Fibroblast of lung (primary cell): ENCODE results near the gene CERS5. TPM values are rescaled to one million over a fixed set of nuclear protein-coding genes. Genes with fewer than 3 reads are reported as not detected.

Source experiments
- DNase-seq, 2 donors: peaks; one replicate each; pipeline versions ENCODE4 v3.0.0 to v3.0.0-alpha.2; 2010; ENCODE audit warnings: low read depth in 2 of 2
- H2AFZ ChIP-seq: 2 replicates; pipeline ENCODE4 v1.5.1; 2012; ENCODE audit warnings: low read length, control low read depth, inconsistent platforms
- H3K27ac ChIP-seq: 2 replicates; pipeline ENCODE4 v1.5.1; 2011; ENCODE audit warnings: low read length, control low read depth; ENCODE audit not compliant: insufficient read depth
- H3K27me3 ChIP-seq: 2 replicates; pipeline ENCODE4 v1.5.1; 2011; ENCODE audit warnings: mild to moderate bottlenecking, low read length; ENCODE audit not compliant: control insufficient read depth, insufficient read depth
- H3K36me3 ChIP-seq: 2 replicates; pipeline ENCODE4 v1.5.1; 2011; ENCODE audit warnings: low read length; ENCODE audit not compliant: control insufficient read depth, insufficient read depth
- H3K4me1 ChIP-seq: 2 replicates; pipeline ENCODE4 v1.5.1; 2011; ENCODE audit warnings: low read length; ENCODE audit not compliant: control insufficient read depth, insufficient read depth; ENCODE audit errors: extremely low read depth
- H3K4me2 ChIP-seq: 2 replicates; pipeline ENCODE4 v1.5.1; 2011; ENCODE audit warnings: low read length, control low read depth; ENCODE audit not compliant: insufficient read depth; ENCODE audit errors: extremely low read depth
- H3K4me3 ChIP-seq, 4 experiments: fragments of 200-600 bp in 1 of 4; sonication (generic) in 1 of 4; replicated peaks in 1 of 4; 2 replicates each; pipeline ENCODE4 v1.5.1; 2011 to 2016; ENCODE audit warnings: low read length in 4 of 4, low read depth in 3 of 4, mild to moderate bottlenecking in 3 of 4, control low read depth in 2 of 4, inconsistent platforms in 1 of 4, mixed read lengths in 1 of 4; ENCODE audit not compliant: insufficient read depth in 1 of 4; ENCODE audit errors: control extremely low read depth in 1 of 4
- H3K79me2 ChIP-seq: 2 replicates; pipeline ENCODE4 v1.5.1; 2012; ENCODE audit warnings: mild to moderate bottlenecking, low read length, inconsistent platforms; ENCODE audit not compliant: control insufficient read depth, insufficient read depth
- H3K9ac ChIP-seq: 2 replicates; pipeline ENCODE4 v1.5.1; 2011; ENCODE audit warnings: mild to moderate bottlenecking, low read length, control low read depth; ENCODE audit not compliant: insufficient read depth
- H3K9me3 ChIP-seq: 2 replicates; pipeline ENCODE4 v1.5.1; 2012; ENCODE audit warnings: low read depth, low read length; ENCODE audit not compliant: control insufficient read depth, insufficient read depth
- H4K20me1 ChIP-seq: 2 replicates; pipeline ENCODE4 v1.5.1; 2011; ENCODE audit warnings: low read length; ENCODE audit not compliant: control insufficient read depth, insufficient read depth; ENCODE audit errors: extremely low read depth
- EZH2 ChIP-seq: IDR thresholded peaks from 2 replicates; pipeline ENCODE4 v1.5.1; 2012; ENCODE audit warnings: low read length, control low read depth, mild to moderate bottlenecking; ENCODE audit errors: missing control alignments
- polyA minus RNA-seq: library from RNA; depleted of rRNA, polyadenylated mRNA; stranded (reverse); fragments of >200 nt; gene quantifications from 2 replicates; pipeline ENCODE4 v1.2.3, GENCODE V29; 2011; ENCODE audit warnings: low replicate concordance
- polyA plus RNA-seq, 2 donors: library from polyadenylated mRNA; depleted of rRNA in 1 of 2; stranded (reverse) in 1 of 2; unstranded in 1 of 2; fragments of >200 nt; gene quantifications; 2 replicates each; pipeline ENCODE4 v1.2.1, GENCODE V29; 2011 to 2012; ENCODE audit warnings: missing spikeins in 1 of 2
- total RNA-seq: library from RNA; depleted of rRNA; stranded (reverse); fragments of >200 nt; gene quantifications from 2 replicates; pipeline ENCODE4 v1.2.1, GENCODE V29; 2014
- TF ChIP-seq, protein P1 (sequence below), 2 donors: IDR thresholded peaks in 1 of 2; conservative IDR thresholded peaks in 1 of 2; 1 replicate in 1 of 2; 2 replicates in 1 of 2; pipeline ENCODE4 v1.5.1; 2011 to 2012; ENCODE audit warnings: low read length in 2 of 2, control low read depth in 1 of 2, inconsistent platforms in 1 of 2, low read depth in 1 of 2, mild to moderate bottlenecking in 1 of 2

CERS5 gene, protein sequence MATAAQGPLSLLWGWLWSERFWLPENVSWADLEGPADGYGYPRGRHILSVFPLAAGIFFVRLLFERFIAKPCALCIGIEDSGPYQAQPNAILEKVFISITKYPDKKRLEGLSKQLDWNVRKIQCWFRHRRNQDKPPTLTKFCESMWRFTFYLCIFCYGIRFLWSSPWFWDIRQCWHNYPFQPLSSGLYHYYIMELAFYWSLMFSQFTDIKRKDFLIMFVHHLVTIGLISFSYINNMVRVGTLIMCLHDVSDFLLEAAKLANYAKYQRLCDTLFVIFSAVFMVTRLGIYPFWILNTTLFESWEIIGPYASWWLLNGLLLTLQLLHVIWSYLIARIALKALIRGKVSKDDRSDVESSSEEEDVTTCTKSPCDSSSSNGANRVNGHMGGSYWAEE
- total RNA-seq (36.7 and 51.0 TPM in 2 replicates), polyA plus RNA-seq (70.3 and 74.4 TPM in 2 replicates), polyA minus RNA-seq (94.5 and 106 TPM in 2 replicates)
- polyA plus RNA-seq (2012): 37.4 and 40.6 TPM in 2 replicates

DNA sequence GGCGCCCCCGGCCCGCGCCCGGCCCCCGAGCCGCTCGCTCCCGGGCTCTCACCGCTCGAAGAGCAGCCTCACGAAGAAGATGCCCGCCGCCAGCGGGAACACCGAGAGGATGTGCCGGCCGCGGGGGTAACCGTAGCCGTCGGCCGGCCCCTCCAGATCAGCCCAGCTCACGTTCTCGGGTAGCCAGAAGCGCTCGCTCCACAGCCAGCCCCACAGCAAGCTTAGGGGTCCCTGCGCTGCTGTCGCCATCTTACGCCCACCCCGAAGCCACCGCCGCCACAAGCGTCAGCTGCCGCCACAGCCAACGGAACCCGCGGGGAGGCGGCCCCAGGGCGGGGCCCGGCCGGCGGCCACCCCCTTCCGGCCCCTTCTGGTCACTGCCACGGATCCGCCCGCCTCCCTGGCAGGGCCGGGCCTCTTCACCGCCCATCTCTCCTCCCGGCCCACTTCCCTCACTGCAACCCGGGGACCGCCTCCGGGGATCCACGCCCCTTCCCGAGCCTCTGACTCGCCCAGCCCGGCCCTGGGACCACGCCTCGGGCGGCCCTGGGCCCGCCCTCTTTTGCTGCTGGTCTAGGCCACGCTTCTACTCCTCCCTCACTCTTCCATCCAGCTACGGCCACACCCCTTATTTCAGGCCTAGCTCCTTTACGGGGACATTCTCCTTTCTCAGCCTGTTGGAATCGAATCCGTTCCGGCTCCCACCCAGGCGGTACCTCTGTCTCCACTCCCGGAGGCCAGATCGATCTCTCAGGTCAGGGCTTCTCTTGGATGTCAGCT lies at the start of gene CERS5:
CERS5 (minus strand) TSS at position 321 of the 780 bp plus-strand sequence; CDS start at position 249, 72 bp downstream.
- H4K20me1 ChIP-seq: no peaks in the 10 kb centered on the region
- H3K27ac ChIP-seq: peak within 1 kb of the TSS; percentile 89
- H3K36me3 ChIP-seq: no peaks in the 10 kb centered on the region
- H2AFZ ChIP-seq: peak within 1 kb of the TSS; percentile 49
- H3K27me3 ChIP-seq: no peaks in the 10 kb centered on the region
- peaks cover 35% of the 10 kb centered on the region for H3K79me2 ChIP-seq
- H3K9ac ChIP-seq: peak within 1 kb of the TSS; percentile 93
- no peaks in the 10 kb centered on the region for H3K9me3 ChIP-seq
- TF ChIP-seq, protein P1, sequence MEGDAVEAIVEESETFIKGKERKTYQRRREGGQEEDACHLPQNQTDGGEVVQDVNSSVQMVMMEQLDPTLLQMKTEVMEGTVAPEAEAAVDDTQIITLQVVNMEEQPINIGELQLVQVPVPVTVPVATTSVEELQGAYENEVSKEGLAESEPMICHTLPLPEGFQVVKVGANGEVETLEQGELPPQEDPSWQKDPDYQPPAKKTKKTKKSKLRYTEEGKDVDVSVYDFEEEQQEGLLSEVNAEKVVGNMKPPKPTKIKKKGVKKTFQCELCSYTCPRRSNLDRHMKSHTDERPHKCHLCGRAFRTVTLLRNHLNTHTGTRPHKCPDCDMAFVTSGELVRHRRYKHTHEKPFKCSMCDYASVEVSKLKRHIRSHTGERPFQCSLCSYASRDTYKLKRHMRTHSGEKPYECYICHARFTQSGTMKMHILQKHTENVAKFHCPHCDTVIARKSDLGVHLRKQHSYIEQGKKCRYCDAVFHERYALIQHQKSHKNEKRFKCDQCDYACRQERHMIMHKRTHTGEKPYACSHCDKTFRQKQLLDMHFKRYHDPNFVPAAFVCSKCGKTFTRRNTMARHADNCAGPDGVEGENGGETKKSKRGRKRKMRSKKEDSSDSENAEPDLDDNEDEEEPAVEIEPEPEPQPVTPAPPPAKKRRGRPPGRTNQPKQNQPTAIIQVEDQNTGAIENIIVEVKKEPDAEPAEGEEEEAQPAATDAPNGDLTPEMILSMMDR (conservative IDR thresholded peaks at IDR 0.05 in 1 of 2, IDR thresholded peaks at IDR 0.05 in 1 of 2; ENCODE audit: low read depth in 1 of 2, low read length in 2 of 2): no peak
- no peak for TF ChIP-seq EZH2
- H3K4me1 ChIP-seq: no peaks in the 10 kb centered on the region
- H3K4me3 ChIP-seq: peak within 1 kb of the TSS; percentile 47 to 97 (median 92)
- peak; percentile 98 for DNase-seq
- peak within 1 kb of the TSS; percentile 73 for H3K4me2 ChIP-seq

GRCh38 chr12:50215033-50215432 lies 47.9 kb upstream of the CERS5 start:
- no peak overlapping the region for H3K4me3 ChIP-seq

More at GRCh38 chr12:50215033-50215432, 47.9 kb upstream of the CERS5 start:
- Histone ChIP-seq H3K27ac (no peak overlapping the region), H3K4me2 (peak overlapping the region; percentile 41), H4K20me1 (peaks cover 3% of the 10 kb centered on the region), H3K27me3 (no peaks in the 10 kb centered on the region), H3K9ac (no peak overlapping the region), H3K9me3 (no peaks in the 10 kb centered on the region), H2AFZ (no peak overlapping the region), H3K79me2 (peaks cover 85% of the 10 kb centered on the region), H3K36me3 (no peaks in the 10 kb centered on the region), H3K4me1 (peaks cover 2% of the 10 kb centered on the region)
- DNase-seq: peak; percentile 57 to 72
- TF ChIP-seq EZH2: no peak
- TF ChIP-seq, protein P1 (conservative IDR thresholded peaks at IDR 0.05 in 1 of 2, IDR thresholded peaks at IDR 0.05 in 1 of 2; ENCODE audit: low read depth in 1 of 2, low read length in 2 of 2): no peak
